ENCODE measurements around the gene CAMK2B. TPM values are rescaled to one million over a fixed set of nuclear protein-coding genes. Genes with fewer than 3 reads are reported as not detected.
A peak's percentile ranks its signal among the peaks of the same experiment; 100 is the strongest.

CAMK2B gene
- total and polyA plus RNA-seq, 12 donors: 30.8 to 152 (median 113) TPM

DNA sequence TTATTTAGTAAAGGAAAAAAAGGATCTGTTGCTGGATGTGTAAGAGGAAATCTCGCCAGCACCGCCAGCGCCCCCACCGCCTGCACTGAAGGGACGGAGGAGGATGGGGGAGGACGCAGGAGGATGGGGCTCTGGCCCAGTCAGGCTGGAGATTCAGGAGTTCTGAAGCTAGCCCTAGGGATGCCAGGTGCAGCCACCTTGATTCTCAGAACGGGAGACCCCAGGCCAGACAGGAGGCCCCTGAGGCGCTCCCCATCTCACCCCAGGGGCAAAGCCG, 1.3 kb downstream of the CAMK2B start:
- peaks cover 0 to 58% (median 13%) of the 10 kb centered on the region in 9 donors for H3K4me1 ChIP-seq
- no peaks in the 10 kb centered on the region for H3K36me3 ChIP-seq
- DNase-seq: no peak
- H3K4me3 ChIP-seq: peak overlapping the region in 9 of 10 donors; percentile 35 to 54 (median 50)
- WGBS, 2 donors: 20 to 21% methylated on average over 9 of the region's 9 CpGs
- peaks cover 0 to 36% (median 19%) of the 10 kb centered on the region in 7 donors for H3K27me3 ChIP-seq
- TF ChIP-seq, protein P1, sequence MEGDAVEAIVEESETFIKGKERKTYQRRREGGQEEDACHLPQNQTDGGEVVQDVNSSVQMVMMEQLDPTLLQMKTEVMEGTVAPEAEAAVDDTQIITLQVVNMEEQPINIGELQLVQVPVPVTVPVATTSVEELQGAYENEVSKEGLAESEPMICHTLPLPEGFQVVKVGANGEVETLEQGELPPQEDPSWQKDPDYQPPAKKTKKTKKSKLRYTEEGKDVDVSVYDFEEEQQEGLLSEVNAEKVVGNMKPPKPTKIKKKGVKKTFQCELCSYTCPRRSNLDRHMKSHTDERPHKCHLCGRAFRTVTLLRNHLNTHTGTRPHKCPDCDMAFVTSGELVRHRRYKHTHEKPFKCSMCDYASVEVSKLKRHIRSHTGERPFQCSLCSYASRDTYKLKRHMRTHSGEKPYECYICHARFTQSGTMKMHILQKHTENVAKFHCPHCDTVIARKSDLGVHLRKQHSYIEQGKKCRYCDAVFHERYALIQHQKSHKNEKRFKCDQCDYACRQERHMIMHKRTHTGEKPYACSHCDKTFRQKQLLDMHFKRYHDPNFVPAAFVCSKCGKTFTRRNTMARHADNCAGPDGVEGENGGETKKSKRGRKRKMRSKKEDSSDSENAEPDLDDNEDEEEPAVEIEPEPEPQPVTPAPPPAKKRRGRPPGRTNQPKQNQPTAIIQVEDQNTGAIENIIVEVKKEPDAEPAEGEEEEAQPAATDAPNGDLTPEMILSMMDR (IDR thresholded peaks at IDR 0.05): no peak
- no peaks in the 10 kb centered on the region for H3K9me3 ChIP-seq
- intact Hi-C loops (cut with DNase I): loop anchor here in 2 of 10 donors (5.0 to 10.0 kb wide), 2 partner anchors 67 to 151 kb away; no protein-coding TSS in a partner anchor
- ATAC-seq: peak in 4 of 8 donors; percentile 20 to 36 (median 33)
- H3K27ac ChIP-seq: peak overlapping the region; percentile 68 to 96 (median 84)

DNA sequence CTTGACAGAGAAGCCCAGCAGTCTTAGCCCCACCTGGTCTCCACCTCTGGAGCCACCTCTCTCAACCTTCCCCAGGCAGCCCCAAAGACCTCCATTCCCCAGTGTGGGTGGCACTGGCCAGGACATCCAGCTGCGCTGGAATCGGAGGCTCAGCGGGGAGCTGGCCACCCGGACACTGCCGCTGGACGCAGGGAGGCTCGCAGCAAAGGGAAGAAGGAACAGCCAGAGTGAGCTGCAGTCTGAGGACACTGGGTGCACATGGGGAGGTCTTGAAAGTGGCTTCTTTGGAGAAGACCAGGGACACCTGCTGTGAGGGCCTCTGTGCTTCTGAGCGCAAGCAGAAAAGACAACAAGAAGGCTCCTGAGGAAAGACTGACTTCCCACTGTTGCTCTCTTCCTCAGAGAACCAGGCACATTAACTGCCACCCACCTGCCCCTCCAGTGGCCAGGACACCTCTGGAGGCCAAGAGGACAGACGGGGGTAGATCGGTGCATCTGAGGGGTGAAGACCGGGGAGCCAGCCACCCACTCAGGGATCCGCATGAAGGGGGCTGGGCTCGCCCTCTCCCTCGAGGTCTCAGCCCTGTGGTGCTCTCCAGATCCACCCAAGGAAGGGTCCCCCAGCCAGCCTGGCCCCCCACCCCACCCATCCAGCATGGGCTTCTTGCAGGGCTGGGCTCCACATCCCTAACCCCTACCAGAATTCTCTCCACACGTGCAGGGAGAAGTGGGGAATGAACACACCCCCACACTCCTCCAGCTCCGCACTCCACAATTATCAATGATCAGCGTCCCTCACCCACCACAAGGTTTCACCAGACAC, 1.8 kb downstream of the CAMK2B start:
- Histone ChIP-seq H3K36me3 (no peaks in the 10 kb centered on the region), H3K4me3 (peak overlapping the region in 7 of 10 donors; percentile 43 to 54 (median 50)), H3K27ac (peak overlapping the region; percentile 56 to 96 (median 84)), H3K9me3 (no peaks in the 10 kb centered on the region), H3K4me1 (peaks cover 0 to 63% (median 14%) of the 10 kb centered on the region in 9 donors), H3K27me3 (peaks cover 0 to 36% (median 19%) of the 10 kb centered on the region in 7 donors)
- TF ChIP-seq, protein P1 (IDR thresholded peaks at IDR 0.05): no peak
- WGBS, 2 donors: 79 to 86% methylated on average over 17 of the region's 17 CpGs
- ATAC-seq: peak in 1 of 8 donors; percentile 12
- intact Hi-C loops (cut with DNase I): loop anchor here in 2 of 10 donors (5.0 to 10.0 kb wide), 2 partner anchors 66 to 151 kb away; no protein-coding TSS in a partner anchor
- no peak for DNase-seq

DNA sequence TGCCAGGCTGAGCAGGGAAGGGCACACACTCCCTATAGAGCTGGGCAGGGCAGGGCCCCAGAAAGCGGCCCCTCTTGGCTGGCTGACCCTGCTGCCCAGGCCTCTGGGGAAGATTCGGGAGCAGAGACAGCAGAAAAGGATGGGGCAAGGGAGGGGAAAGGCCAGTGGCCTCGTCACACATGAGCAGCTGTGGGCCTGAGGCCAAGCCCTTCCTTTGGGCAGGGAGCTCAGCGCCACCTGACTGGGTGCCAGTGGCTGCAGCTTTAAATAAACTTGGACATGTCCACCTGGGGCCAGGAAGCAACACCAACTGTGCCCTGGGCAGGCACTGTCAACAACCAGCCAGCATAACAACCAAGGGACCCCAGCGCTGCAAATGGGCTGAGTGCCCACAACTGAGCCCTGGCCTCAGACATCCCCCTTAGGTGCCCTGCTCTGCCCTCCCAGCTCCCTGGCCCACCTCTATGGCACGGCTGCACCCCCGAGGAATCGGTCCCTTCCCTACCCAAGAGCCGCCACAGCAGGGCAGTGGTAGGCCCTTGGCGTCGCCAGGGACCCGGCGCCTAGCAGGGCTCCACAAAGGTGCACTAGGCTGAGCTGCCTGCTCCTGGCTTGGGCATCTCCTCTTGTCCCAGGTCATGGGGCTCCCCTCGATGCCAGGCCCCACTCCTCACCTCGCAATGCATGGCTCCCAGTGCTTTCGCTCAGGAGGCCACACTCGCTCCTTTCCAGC, 2.6 kb downstream of the CAMK2B start:
- 50 to 71% methylated on average over 17 of the region's 17 CpGs for WGBS, 2 donors
- Histone ChIP-seq H3K4me3 (no peak overlapping the region), H3K27me3 (peaks cover 0 to 36% (median 19%) of the 10 kb centered on the region in 7 donors), H3K9me3 (no peaks in the 10 kb centered on the region), H3K36me3 (no peaks in the 10 kb centered on the region), H3K4me1 (peaks cover 0 to 71% (median 19%) of the 10 kb centered on the region in 9 donors), H3K27ac (peak overlapping the region; percentile 51 to 96 (median 84))
- DNase-seq (peak; percentile 81 to 84), ATAC-seq (peak; percentile 73 to 91 (median 82))
- intact Hi-C loops (cut with DNase I): loop anchor here in 2 of 10 donors (5.0 to 10.0 kb wide), 2 partner anchors 65 to 152 kb away; no protein-coding TSS in a partner anchor
- TF ChIP-seq, protein P1 (IDR thresholded peaks at IDR 0.05): peak in 1 of 9 donors; percentile 20

DNA sequence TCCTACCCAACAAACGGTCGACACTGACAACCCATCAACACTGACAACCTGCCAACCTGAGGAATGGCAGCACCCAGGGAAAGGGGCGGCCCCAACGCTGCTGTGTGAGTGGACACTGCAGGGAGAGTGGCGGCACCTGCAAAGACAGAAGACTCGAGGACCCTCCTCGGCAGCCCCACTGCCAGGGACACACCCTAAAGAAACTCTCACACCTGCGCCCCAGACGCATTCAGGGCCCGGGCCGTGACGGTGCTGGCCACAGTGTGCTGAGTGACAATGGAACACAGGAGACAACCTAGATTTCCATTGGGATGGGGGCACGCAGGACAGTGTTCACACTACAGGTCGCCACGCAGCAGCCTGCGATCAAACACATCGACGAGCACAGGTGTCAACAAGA, 3.6 kb downstream of the CAMK2B start:
- Histone ChIP-seq H3K27ac (peak overlapping the region in 7 of 10 donors; percentile 77 to 96 (median 86)), H3K9me3 (no peaks in the 10 kb centered on the region), H3K4me3 (no peak overlapping the region), H3K4me1 (peaks cover 0 to 72% (median 21%) of the 10 kb centered on the region in 9 donors), H3K36me3 (no peaks in the 10 kb centered on the region), H3K27me3 (peaks cover 0 to 31% (median 18%) of the 10 kb centered on the region in 7 donors)
- TF ChIP-seq, protein P1 (IDR thresholded peaks at IDR 0.05): no peak
- 60 to 69% methylated on average over 18 of the region's 18 CpGs for WGBS, 2 donors
- peak in 5 of 8 donors; percentile 3 to 30 (median 12) for ATAC-seq
- DNase-seq: no peak
- intact Hi-C loops (cut with DNase I): loop anchor here in 2 of 10 donors (5.0 to 10.0 kb wide), 2 partner anchors 64 to 153 kb away; no protein-coding TSS in a partner anchor

Data from heart right ventricle (tissue), 16 donors.